Keratinocyte (primary cell): ENCODE measurements around the gene LIMD2.

Source experiments
- CTCF ChIP-seq, 3 experiments: IDR thresholded peaks in 1 of 3; conservative IDR thresholded peaks in 1 of 3; optimal IDR thresholded peaks in 1 of 3; 2 replicates in 2 of 3; 3 replicates in 1 of 3; pipeline versions ENCODE3 to v1.5.1; 2011; ENCODE audit warnings: low read length in 3 of 3, mild to moderate bottlenecking in 3 of 3, moderate library complexity in 2 of 3, control low read depth in 1 of 3, inconsistent platforms in 1 of 3; ENCODE audit not compliant: insufficient read depth in 2 of 3; ENCODE audit errors: extremely low read depth in 1 of 3
- EZH2 ChIP-seq: IDR thresholded peaks from one replicate; pipeline ENCODE4 v1.6.1; 2012; ENCODE audit warnings: inconsistent platforms, mild to moderate bottlenecking, low read length, moderate library complexity

- no peak for TF ChIP-seq CTCF (optimal IDR thresholded peaks at IDR 0.05 in 1 of 3, IDR thresholded peaks at IDR 0.05 in 1 of 3, conservative IDR thresholded peaks at IDR 0.05 in 1 of 3; ENCODE audit: extremely low read depth in 1 of 3, insufficient read depth in 2 of 3, low read length in 3 of 3)
- TF ChIP-seq EZH2: no peak
Observed at GRCh38 chr17:63676584-63676983, 23.3 kb downstream of the LIMD2 start.
